ENCODE results near the gene AGPAT3.

- no peak for TF ChIP-seq POLR2A (IDR thresholded peaks at IDR 0.05; ENCODE audit: low read depth, low read length)
- no peak for TF ChIP-seq POLR2AphosphoS5 (IDR thresholded peaks at IDR 0.05; ENCODE audit: low read depth, low read length)
Observed at GRCh38 chr21:43992121-43992520, 127.1 kb downstream of the AGPAT3 start.

All from GM12892 (cell line).